WTC11 (cell line): ENCODE measurements around the gene NLGN4X. TPM values are rescaled to one million over a fixed set of nuclear protein-coding genes. Genes with fewer than 3 reads are reported as not detected.

ENCODE experiments used
- ATAC-seq: fragments of 200-7000 bp; cut with Tn5 transposase; 2 replicates; pipeline ENCODE4 v1.10.0; 2021; ENCODE audit warnings: mild to moderate bottlenecking, moderate library complexity
- CTCF ChIA-PET: fragments of 300-600 bp; sonication (Branson Sonifier 250); formaldehyde crosslinking; loops from one replicate; lab custom pipeline; 2021; ENCODE audit warnings: antibody characterized with exemption; lab: Charles Lee
- POLR2A ChIA-PET: fragments of 350-600 bp; sonication (Branson Sonifier 250); formaldehyde crosslinking; loops from one replicate; lab custom pipeline; 2021; ENCODE audit warnings: antibody characterized with exemption; lab: Charles Lee
- DNase-seq: peaks from one replicate; pipeline ENCODE4 v3.0.0; 2021; ENCODE audit warnings: low spot score
- H3K27ac Mint-ChIP-seq: 2 replicates; pipeline ENCODE4 v1.8.0; 2021; ENCODE audit warnings: mixed read lengths
- H3K27me3 Mint-ChIP-seq: 2 replicates; pipeline ENCODE4 v1.8.0; 2021; ENCODE audit warnings: low read depth, mild to moderate bottlenecking, moderate library complexity, mixed read lengths
- H3K36me3 Mint-ChIP-seq: 2 replicates; pipeline ENCODE4 v1.8.0; 2021; ENCODE audit warnings: mixed read lengths
- H3K4me1 Mint-ChIP-seq: 2 replicates; pipeline ENCODE4 v1.8.0; 2022; ENCODE audit warnings: mixed read lengths
- H3K4me3 Mint-ChIP-seq: 2 replicates; pipeline ENCODE4 v1.8.0; 2021; ENCODE audit warnings: mild to moderate bottlenecking, moderate library complexity, mixed read lengths
- H3K9me3 Mint-ChIP-seq: 2 replicates; pipeline ENCODE4 v1.8.0; 2021; ENCODE audit warnings: mixed read lengths
- ESRRA ChIP-seq: sonication (generic); formaldehyde crosslinking; IDR thresholded peaks from 2 replicates; pipeline ENCODE4 v1.8.1; 2022; ENCODE audit warnings: mild to moderate bottlenecking, missing genetic modification reagents, borderline replicate concordance
- GABPB1 ChIP-seq: sonication (generic); formaldehyde crosslinking; IDR thresholded peaks from 2 replicates; pipeline ENCODE4 v1.8.1; 2023; ENCODE audit warnings: mild to moderate bottlenecking, missing genetic modification reagents
- IRF2 ChIP-seq: sonication (generic); formaldehyde crosslinking; IDR thresholded peaks from 2 replicates; pipeline ENCODE4 v1.8.0; 2022; ENCODE audit warnings: low read depth, missing genetic modification reagents, borderline replicate concordance
- KAT7 ChIP-seq: sonication (generic); formaldehyde crosslinking; IDR thresholded peaks from 2 replicates; pipeline ENCODE4 v1.8.1; 2023; ENCODE audit warnings: missing genetic modification reagents, mild to moderate bottlenecking, borderline replicate concordance
- NFE2L1 ChIP-seq: sonication (generic); formaldehyde crosslinking; IDR thresholded peaks from 2 replicates; pipeline ENCODE4 v1.8.1; 2023; ENCODE audit warnings: missing genetic modification reagents
- NFYB ChIP-seq: sonication (generic); formaldehyde crosslinking; conservative IDR thresholded peaks from 2 replicates; pipeline ENCODE4 v1.8.0; 2022; ENCODE audit warnings: low read depth, missing genetic modification reagents
- NR3C1 ChIP-seq: sonication (generic); formaldehyde crosslinking; conservative IDR thresholded peaks from 2 replicates; pipeline ENCODE4 v1.8.1; 2023; ENCODE audit warnings: low read depth, mild to moderate bottlenecking, missing genetic modification reagents
- total RNA-seq: library from RNA; stranded (reverse); gene quantifications from 3 replicates; pipeline ENCODE4 v1.2.3, GENCODE V29; 2021
- TF ChIP-seq, protein P1 (sequence below): sonication (generic); formaldehyde crosslinking; IDR thresholded peaks from 2 replicates; pipeline ENCODE4 v1.8.0; 2023; ENCODE audit warnings: missing genetic modification reagents, mild to moderate bottlenecking, borderline replicate concordance
- TF ChIP-seq, protein P2 (sequence below): fragments of 200-600 bp; IDR thresholded peaks from 2 replicates; pipeline ENCODE4 v1.8.0; 2022; ENCODE audit warnings: antibody characterized with exemption
- TF ChIP-seq, protein P3 (sequence below): sonication (generic); formaldehyde crosslinking; IDR thresholded peaks from 2 replicates; pipeline ENCODE4 v1.8.1; 2023; ENCODE audit warnings: mild to moderate bottlenecking, missing genetic modification reagents
- TF ChIP-seq, protein P4 (sequence below): fragments of 250-450 bp; sonication (Bioruptor Pico); IDR thresholded peaks from 2 replicates; pipeline ENCODE4 v2.1.2; 2022; ENCODE audit warnings: mild to moderate bottlenecking, moderate library complexity
- TF ChIP-seq, protein P5 (sequence below): fragments of 250-450 bp; sonication (Bioruptor Pico); IDR thresholded peaks from 2 replicates; pipeline ENCODE4 v1.8.0; 2021; ENCODE audit warnings: mild to moderate bottlenecking
- TF ChIP-seq, protein P6 (sequence below): sonication (generic); formaldehyde crosslinking; IDR thresholded peaks from 2 replicates; pipeline ENCODE4 v1.8.1; 2023; ENCODE audit warnings: mild to moderate bottlenecking, missing genetic modification reagents, moderate library complexity
- TF ChIP-seq, protein P7 (sequence below): sonication (generic); formaldehyde crosslinking; IDR thresholded peaks from 2 replicates; pipeline ENCODE4 v1.8.1; 2023; ENCODE audit warnings: mild to moderate bottlenecking, missing genetic modification reagents, borderline replicate concordance

The NLGN4X gene
- total RNA-seq, 1 experiment from 2014 or later, result 53.8 TPM

DNA sequence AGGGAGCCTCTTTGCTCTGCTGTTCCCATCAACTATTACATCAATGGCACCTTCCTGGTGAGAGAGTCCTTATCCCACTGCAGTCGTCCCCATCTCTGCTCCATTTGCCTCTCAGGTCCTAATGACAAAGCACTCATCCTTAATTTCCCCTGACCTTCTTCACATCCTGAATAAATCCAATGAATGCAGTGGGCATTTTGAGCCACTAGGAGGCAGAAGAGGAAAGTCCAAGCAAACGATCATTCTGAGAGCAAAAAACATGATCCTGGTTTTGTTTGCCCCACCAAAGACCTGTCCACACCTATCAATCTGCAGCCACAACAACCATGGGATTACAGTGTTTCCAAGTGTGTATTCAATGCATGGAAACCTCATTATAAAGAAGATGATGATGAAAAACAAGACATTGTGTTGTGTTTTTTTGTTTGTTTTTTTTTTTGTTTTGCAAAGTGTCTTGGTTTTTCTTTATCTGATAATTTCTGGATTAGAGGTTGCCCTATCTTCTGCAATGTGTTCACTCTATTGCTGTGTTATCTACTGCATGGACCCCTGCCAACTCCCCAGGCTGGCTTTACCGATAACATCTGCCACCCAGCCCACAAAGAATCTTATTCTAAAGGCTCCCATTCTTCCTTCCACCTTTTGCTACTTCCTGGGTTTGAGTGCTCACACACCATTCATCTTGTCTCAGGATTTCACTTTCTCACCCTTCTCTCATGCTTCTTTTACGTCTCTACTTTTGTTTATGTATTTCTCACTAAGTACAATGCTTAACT is 207.2 kb downstream of the NLGN4X start:
- H3K36me3 Mint-ChIP-seq, result peaks cover 8% of the 10 kb centered on the region
- TF ChIP-seq, protein P1, sequence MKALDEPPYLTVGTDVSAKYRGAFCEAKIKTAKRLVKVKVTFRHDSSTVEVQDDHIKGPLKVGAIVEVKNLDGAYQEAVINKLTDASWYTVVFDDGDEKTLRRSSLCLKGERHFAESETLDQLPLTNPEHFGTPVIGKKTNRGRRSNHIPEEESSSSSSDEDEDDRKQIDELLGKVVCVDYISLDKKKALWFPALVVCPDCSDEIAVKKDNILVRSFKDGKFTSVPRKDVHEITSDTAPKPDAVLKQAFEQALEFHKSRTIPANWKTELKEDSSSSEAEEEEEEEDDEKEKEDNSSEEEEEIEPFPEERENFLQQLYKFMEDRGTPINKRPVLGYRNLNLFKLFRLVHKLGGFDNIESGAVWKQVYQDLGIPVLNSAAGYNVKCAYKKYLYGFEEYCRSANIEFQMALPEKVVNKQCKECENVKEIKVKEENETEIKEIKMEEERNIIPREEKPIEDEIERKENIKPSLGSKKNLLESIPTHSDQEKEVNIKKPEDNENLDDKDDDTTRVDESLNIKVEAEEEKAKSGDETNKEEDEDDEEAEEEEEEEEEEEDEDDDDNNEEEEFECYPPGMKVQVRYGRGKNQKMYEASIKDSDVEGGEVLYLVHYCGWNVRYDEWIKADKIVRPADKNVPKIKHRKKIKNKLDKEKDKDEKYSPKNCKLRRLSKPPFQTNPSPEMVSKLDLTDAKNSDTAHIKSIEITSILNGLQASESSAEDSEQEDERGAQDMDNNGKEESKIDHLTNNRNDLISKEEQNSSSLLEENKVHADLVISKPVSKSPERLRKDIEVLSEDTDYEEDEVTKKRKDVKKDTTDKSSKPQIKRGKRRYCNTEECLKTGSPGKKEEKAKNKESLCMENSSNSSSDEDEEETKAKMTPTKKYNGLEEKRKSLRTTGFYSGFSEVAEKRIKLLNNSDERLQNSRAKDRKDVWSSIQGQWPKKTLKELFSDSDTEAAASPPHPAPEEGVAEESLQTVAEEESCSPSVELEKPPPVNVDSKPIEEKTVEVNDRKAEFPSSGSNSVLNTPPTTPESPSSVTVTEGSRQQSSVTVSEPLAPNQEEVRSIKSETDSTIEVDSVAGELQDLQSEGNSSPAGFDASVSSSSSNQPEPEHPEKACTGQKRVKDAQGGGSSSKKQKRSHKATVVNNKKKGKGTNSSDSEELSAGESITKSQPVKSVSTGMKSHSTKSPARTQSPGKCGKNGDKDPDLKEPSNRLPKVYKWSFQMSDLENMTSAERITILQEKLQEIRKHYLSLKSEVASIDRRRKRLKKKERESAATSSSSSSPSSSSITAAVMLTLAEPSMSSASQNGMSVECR (CRISPR knock-in tag), result no peak
- TF ChIP-seq ESRRA (CRISPR knock-in tag) (no peak), NFE2L1 (CRISPR knock-in tag) (no peak), NFYB (no peak), IRF2 (CRISPR knock-in tag) (no peak), NR3C1 (CRISPR knock-in tag) (no peak)
- TF ChIP-seq, protein P2, sequence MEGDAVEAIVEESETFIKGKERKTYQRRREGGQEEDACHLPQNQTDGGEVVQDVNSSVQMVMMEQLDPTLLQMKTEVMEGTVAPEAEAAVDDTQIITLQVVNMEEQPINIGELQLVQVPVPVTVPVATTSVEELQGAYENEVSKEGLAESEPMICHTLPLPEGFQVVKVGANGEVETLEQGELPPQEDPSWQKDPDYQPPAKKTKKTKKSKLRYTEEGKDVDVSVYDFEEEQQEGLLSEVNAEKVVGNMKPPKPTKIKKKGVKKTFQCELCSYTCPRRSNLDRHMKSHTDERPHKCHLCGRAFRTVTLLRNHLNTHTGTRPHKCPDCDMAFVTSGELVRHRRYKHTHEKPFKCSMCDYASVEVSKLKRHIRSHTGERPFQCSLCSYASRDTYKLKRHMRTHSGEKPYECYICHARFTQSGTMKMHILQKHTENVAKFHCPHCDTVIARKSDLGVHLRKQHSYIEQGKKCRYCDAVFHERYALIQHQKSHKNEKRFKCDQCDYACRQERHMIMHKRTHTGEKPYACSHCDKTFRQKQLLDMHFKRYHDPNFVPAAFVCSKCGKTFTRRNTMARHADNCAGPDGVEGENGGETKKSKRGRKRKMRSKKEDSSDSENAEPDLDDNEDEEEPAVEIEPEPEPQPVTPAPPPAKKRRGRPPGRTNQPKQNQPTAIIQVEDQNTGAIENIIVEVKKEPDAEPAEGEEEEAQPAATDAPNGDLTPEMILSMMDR, result peak; percentile 53
- TF ChIP-seq, protein P3, sequence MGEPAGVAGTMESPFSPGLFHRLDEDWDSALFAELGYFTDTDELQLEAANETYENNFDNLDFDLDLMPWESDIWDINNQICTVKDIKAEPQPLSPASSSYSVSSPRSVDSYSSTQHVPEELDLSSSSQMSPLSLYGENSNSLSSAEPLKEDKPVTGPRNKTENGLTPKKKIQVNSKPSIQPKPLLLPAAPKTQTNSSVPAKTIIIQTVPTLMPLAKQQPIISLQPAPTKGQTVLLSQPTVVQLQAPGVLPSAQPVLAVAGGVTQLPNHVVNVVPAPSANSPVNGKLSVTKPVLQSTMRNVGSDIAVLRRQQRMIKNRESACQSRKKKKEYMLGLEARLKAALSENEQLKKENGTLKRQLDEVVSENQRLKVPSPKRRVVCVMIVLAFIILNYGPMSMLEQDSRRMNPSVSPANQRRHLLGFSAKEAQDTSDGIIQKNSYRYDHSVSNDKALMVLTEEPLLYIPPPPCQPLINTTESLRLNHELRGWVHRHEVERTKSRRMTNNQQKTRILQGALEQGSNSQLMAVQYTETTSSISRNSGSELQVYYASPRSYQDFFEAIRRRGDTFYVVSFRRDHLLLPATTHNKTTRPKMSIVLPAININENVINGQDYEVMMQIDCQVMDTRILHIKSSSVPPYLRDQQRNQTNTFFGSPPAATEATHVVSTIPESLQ (CRISPR knock-in tag), result no peak
- TF ChIP-seq, all 79 proteins: peak for 1
- no peak overlapping the region for H3K4me3 Mint-ChIP-seq
- ATAC-seq (peak; percentile 61), DNase-seq (peak; percentile 50)
- peak overlapping the region; percentile 94 for H3K27ac Mint-ChIP-seq
- no peaks in the 10 kb centered on the region for H3K9me3 Mint-ChIP-seq
- H3K27me3 Mint-ChIP-seq, result no peaks in the 10 kb centered on the region
- CTCF ChIA-PET, result interaction anchor here (0.6 kb wide), 1 partner anchor 145 kb away, joined by 5 read pairs; no protein-coding TSS in a partner anchor
- H3K4me1 Mint-ChIP-seq, result peaks cover 57% of the 10 kb centered on the region
- POLR2A ChIA-PET, result no interaction called here

DNA sequence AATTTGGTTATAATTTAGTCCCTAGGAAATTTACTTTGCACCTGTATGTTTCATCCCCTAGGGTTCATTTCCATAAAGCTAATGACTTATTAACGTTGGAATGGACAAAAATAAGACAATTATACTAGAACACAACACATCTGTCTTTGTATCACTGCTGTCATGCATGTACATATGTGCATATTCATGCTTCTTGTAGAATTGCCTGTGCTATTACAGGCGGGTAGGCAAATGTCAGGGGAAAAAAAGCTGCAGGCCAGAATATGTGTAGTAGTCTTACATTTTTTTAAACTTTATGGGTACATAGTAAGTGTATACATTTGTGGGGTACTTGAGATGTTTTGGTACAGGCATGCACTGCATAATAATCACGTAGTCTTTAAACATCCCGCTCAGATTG is 209.6 kb downstream of the NLGN4X start:
- H3K4me1 Mint-ChIP-seq, result peaks cover 43% of the 10 kb centered on the region
- no peaks in the 10 kb centered on the region; the same call in 1 of the 2 replicates for H3K9me3 Mint-ChIP-seq
- H3K27ac Mint-ChIP-seq, result 0 out of 2 replicates have a peak overlapping the region, but pooled peaks have one; percentile 22
- no peak overlapping the region for H3K4me3 Mint-ChIP-seq
- DNase-seq (no peak), ATAC-seq (no peak)
- ChIA-PET CTCF (no interaction called here), POLR2A (no interaction called here)
- H3K27me3 Mint-ChIP-seq, result no peaks in the 10 kb centered on the region
- peaks cover 14% of the 10 kb centered on the region for H3K36me3 Mint-ChIP-seq
- TF ChIP-seq, protein P4, sequence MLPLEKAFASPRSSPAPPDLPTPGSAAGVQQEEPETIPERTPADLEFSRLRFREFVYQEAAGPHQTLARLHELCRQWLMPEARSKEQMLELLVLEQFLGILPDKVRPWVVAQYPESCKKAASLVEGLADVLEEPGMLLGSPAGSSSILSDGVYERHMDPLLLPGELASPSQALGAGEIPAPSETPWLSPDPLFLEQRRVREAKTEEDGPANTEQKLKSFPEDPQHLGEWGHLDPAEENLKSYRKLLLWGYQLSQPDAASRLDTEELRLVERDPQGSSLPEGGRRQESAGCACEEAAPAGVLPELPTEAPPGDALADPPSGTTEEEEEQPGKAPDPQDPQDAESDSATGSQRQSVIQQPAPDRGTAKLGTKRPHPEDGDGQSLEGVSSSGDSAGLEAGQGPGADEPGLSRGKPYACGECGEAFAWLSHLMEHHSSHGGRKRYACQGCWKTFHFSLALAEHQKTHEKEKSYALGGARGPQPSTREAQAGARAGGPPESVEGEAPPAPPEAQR (CRISPR knock-in tag), result no peak
- TF ChIP-seq, protein P5, sequence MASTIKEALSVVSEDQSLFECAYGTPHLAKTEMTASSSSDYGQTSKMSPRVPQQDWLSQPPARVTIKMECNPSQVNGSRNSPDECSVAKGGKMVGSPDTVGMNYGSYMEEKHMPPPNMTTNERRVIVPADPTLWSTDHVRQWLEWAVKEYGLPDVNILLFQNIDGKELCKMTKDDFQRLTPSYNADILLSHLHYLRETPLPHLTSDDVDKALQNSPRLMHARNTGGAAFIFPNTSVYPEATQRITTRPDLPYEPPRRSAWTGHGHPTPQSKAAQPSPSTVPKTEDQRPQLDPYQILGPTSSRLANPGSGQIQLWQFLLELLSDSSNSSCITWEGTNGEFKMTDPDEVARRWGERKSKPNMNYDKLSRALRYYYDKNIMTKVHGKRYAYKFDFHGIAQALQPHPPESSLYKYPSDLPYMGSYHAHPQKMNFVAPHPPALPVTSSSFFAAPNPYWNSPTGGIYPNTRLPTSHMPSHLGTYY, result no peak
- TF ChIP-seq ESRRA (CRISPR knock-in tag) (no peak), GABPB1 (no peak), KAT7 (CRISPR knock-in tag) (no peak)
- TF ChIP-seq, protein P6, sequence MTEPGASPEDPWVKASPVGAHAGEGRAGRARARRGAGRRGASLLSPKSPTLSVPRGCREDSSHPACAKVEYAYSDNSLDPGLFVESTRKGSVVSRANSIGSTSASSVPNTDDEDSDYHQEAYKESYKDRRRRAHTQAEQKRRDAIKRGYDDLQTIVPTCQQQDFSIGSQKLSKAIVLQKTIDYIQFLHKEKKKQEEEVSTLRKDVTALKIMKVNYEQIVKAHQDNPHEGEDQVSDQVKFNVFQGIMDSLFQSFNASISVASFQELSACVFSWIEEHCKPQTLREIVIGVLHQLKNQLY, result no peak
- TF ChIP-seq, protein P7, sequence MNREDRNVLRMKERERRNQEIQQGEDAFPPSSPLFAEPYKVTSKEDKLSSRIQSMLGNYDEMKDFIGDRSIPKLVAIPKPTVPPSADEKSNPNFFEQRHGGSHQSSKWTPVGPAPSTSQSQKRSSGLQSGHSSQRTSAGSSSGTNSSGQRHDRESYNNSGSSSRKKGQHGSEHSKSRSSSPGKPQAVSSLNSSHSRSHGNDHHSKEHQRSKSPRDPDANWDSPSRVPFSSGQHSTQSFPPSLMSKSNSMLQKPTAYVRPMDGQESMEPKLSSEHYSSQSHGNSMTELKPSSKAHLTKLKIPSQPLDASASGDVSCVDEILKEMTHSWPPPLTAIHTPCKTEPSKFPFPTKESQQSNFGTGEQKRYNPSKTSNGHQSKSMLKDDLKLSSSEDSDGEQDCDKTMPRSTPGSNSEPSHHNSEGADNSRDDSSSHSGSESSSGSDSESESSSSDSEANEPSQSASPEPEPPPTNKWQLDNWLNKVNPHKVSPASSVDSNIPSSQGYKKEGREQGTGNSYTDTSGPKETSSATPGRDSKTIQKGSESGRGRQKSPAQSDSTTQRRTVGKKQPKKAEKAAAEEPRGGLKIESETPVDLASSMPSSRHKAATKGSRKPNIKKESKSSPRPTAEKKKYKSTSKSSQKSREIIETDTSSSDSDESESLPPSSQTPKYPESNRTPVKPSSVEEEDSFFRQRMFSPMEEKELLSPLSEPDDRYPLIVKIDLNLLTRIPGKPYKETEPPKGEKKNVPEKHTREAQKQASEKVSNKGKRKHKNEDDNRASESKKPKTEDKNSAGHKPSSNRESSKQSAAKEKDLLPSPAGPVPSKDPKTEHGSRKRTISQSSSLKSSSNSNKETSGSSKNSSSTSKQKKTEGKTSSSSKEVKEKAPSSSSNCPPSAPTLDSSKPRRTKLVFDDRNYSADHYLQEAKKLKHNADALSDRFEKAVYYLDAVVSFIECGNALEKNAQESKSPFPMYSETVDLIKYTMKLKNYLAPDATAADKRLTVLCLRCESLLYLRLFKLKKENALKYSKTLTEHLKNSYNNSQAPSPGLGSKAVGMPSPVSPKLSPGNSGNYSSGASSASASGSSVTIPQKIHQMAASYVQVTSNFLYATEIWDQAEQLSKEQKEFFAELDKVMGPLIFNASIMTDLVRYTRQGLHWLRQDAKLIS (CRISPR knock-in tag), result no peak
